Natural killer cell treated with Interleukin-12 subunit alpha and Interleukin-12 subunit beta and Interleukin-15 and Interleukin-18, amount 100 ng/mL, for 72 hours (primary cell): ENCODE data around the gene NUP93. TPM values are rescaled to one million over a fixed set of nuclear protein-coding genes. Genes with fewer than 3 reads are reported as not detected.
"Not testable (repeated sequence)": the region's sequence is repeated elsewhere in the genome, so short reads cannot be mapped to it uniquely, and the experiment has no call there.

ENCODE experiments used
- ATAC-seq, 2 donors: fragments of 150-1000 bp; cut with Tn5 transposase in 1 of 2; sonication (Bioruptor Pico), chemical (Tn5 transposase) in 1 of 2; 2 replicates each; pipeline ENCODE4 v1.10.0; 2021
- DNase-seq: peaks from one replicate; pipeline ENCODE4 v3.0.0; 2022; ENCODE audit warnings: low spot score
- H3K27ac Mint-ChIP-seq, 2 donors: 1 replicate in 1 of 2; 2 replicates in 1 of 2; pipeline ENCODE4 v1.8.0; 2022; ENCODE audit warnings: mixed read lengths in 2 of 2, mild to moderate bottlenecking in 1 of 2, moderate library complexity in 1 of 2
- H3K27me3 Mint-ChIP-seq, 2 donors: 1 replicate in 1 of 2; 2 replicates in 1 of 2; pipeline ENCODE4 v1.8.0; 2022; ENCODE audit warnings: mixed read lengths in 2 of 2
- H3K36me3 Mint-ChIP-seq: one replicate; pipeline ENCODE4 v1.8.0; 2022; ENCODE audit warnings: mixed read lengths
- H3K4me1 Mint-ChIP-seq, 2 donors: 1 replicate in 1 of 2; 2 replicates in 1 of 2; pipeline ENCODE4 v1.8.0; 2022; ENCODE audit warnings: low read depth in 2 of 2, mixed read lengths in 2 of 2, mild to moderate bottlenecking in 1 of 2
- H3K4me3 Mint-ChIP-seq: one replicate; pipeline ENCODE4 v1.8.0; 2022; ENCODE audit warnings: mixed read lengths
- H3K9me3 Mint-ChIP-seq: 2 replicates; pipeline ENCODE4 v1.8.0; 2022; ENCODE audit warnings: mixed read lengths
- total RNA-seq, 2 donors: library from RNA; stranded (reverse); gene quantifications; one replicate each; pipeline ENCODE4 v1.2.3, GENCODE V29; 2022

Gene NUP93
- total RNA-seq, 2 donors from 2014 or later: 111 to 171 TPM

- H3K27ac Mint-ChIP-seq: no peak overlapping the region
- H3K27me3 Mint-ChIP-seq: no peaks in the 10 kb centered on the region
- no peaks in the 10 kb centered on the region for H3K36me3 Mint-ChIP-seq
- ATAC-seq (no peak), DNase-seq (no peak)
- no peak overlapping the region for H3K4me3 Mint-ChIP-seq
- H3K9me3 Mint-ChIP-seq: no peaks in the 10 kb centered on the region
- no peaks in the 10 kb centered on the region for H3K4me1 Mint-ChIP-seq
Observed at GRCh38 chr16:56878282-56878854, 148.4 kb downstream of the NUP93 start.

- Mint-ChIP-seq H3K36me3 (no peaks in the 10 kb centered on the region), H3K27me3 (no peaks in the 10 kb centered on the region), H3K9me3 (no peaks in the 10 kb centered on the region), H3K4me3 (no peak overlapping the region), H3K27ac (no peak overlapping the region), H3K4me1 (no peaks in the 10 kb centered on the region)
- DNase-seq (no peak), ATAC-seq (no peak)
Observed at GRCh38 chr16:56879276-56879675, 149.3 kb downstream of the NUP93 start.

GRCh38 chr16:56880176-56880575, 150.2 kb downstream of the NUP93 start:
- H3K9me3 Mint-ChIP-seq: no peaks in the 10 kb centered on the region
- H3K4me1 Mint-ChIP-seq: no peaks in the 10 kb centered on the region
- H3K4me3 Mint-ChIP-seq: no peak overlapping the region
- DNase-seq (no peak), ATAC-seq (no peak)
- H3K36me3 Mint-ChIP-seq: no peaks in the 10 kb centered on the region
- H3K27ac Mint-ChIP-seq: no peak overlapping the region
- no peaks in the 10 kb centered on the region for H3K27me3 Mint-ChIP-seq

GRCh38 chr16:56880685-56881084, 150.8 kb downstream of the NUP93 start:
- no peak overlapping the region for H3K4me3 Mint-ChIP-seq
- H3K27me3 Mint-ChIP-seq: no peaks in the 10 kb centered on the region
- H3K4me1 Mint-ChIP-seq: no peaks in the 10 kb centered on the region
- DNase-seq (no peak), ATAC-seq (no peak)
- H3K36me3 Mint-ChIP-seq: no peaks in the 10 kb centered on the region
- no peak overlapping the region for H3K27ac Mint-ChIP-seq
- H3K9me3 Mint-ChIP-seq: no peaks in the 10 kb centered on the region

- no peak for ATAC-seq
- H3K27ac Mint-ChIP-seq: no peak overlapping the region
Observed at GRCh38 chr16:56882077-56882800, 152.3 kb downstream of the NUP93 start.

GRCh38 chr16:56883586-56883985, 153.7 kb downstream of the NUP93 start:
- ATAC-seq: peak in 1 of 2 donors; percentile 28
- no peaks in the 10 kb centered on the region for H3K27me3 Mint-ChIP-seq
- no peak overlapping the region for H3K4me3 Mint-ChIP-seq
- no peak overlapping the region for H3K27ac Mint-ChIP-seq
- no peaks in the 10 kb centered on the region for H3K9me3 Mint-ChIP-seq
- H3K4me1 Mint-ChIP-seq: no peaks in the 10 kb centered on the region
- H3K36me3 Mint-ChIP-seq: no peaks in the 10 kb centered on the region
- DNase-seq: no peak

More at GRCh38 chr16:56882077-56882800, 152.3 kb downstream of the NUP93 start:
- no peaks in the 10 kb centered on the region for H3K4me1 Mint-ChIP-seq
- DNase-seq: no peak
- H3K9me3 Mint-ChIP-seq: no peaks in the 10 kb centered on the region
- no peak overlapping the region for H3K4me3 Mint-ChIP-seq
- H3K27me3 Mint-ChIP-seq: no peaks in the 10 kb centered on the region
- no peaks in the 10 kb centered on the region for H3K36me3 Mint-ChIP-seq

GRCh38 chr16:56884026-56884582, 154.2 kb downstream of the NUP93 start:
- H3K4me1 Mint-ChIP-seq: no peaks in the 10 kb centered on the region
- H3K9me3 Mint-ChIP-seq: no peaks in the 10 kb centered on the region
- no peak for ATAC-seq
- H3K4me3 Mint-ChIP-seq: no peak overlapping the region
- H3K36me3 Mint-ChIP-seq: no peaks in the 10 kb centered on the region
- no peaks in the 10 kb centered on the region for H3K27me3 Mint-ChIP-seq
- no peak overlapping the region for H3K27ac Mint-ChIP-seq
- DNase-seq: no peak

- DNase-seq, H3K27me3 Mint-ChIP-seq, H3K4me3 Mint-ChIP-seq, H3K36me3 Mint-ChIP-seq, H3K9me3 Mint-ChIP-seq, H3K27ac Mint-ChIP-seq, H3K4me1 Mint-ChIP-seq, ATAC-seq: not testable (repeated sequence)
Observed at GRCh38 chr16:56884929-56885328, 155.0 kb downstream of the NUP93 start.

GRCh38 chr16:56885446-56886162, 155.7 kb downstream of the NUP93 start:
- Mint-ChIP-seq H3K9me3 (no peaks in the 10 kb centered on the region), H3K36me3 (no peaks in the 10 kb centered on the region), H3K4me3 (no peak overlapping the region), H3K27ac (no peak overlapping the region), H3K27me3 (no peaks in the 10 kb centered on the region), H3K4me1 (no peaks in the 10 kb centered on the region)
- ATAC-seq (no peak), DNase-seq (no peak)

- H3K27me3 Mint-ChIP-seq: no peaks in the 10 kb centered on the region
- H3K4me1 Mint-ChIP-seq: no peaks in the 10 kb centered on the region
- no peak overlapping the region for H3K27ac Mint-ChIP-seq
- H3K9me3 Mint-ChIP-seq: no peaks in the 10 kb centered on the region
- peak in 1 of 2 donors; percentile 39 for ATAC-seq
- H3K36me3 Mint-ChIP-seq: no peaks in the 10 kb centered on the region
- H3K4me3 Mint-ChIP-seq: no peak overlapping the region
- no peak for DNase-seq
Observed at GRCh38 chr16:56886296-56886695, 156.4 kb downstream of the NUP93 start.

GRCh38 chr16:56886826-56887225, 156.9 kb downstream of the NUP93 start:
- no peak overlapping the region for H3K4me3 Mint-ChIP-seq
- no peaks in the 10 kb centered on the region for H3K36me3 Mint-ChIP-seq
- H3K9me3 Mint-ChIP-seq: no peaks in the 10 kb centered on the region
- ATAC-seq: no peak
- no peaks in the 10 kb centered on the region for H3K27me3 Mint-ChIP-seq
- H3K27ac Mint-ChIP-seq: no peak overlapping the region
- H3K4me1 Mint-ChIP-seq: no peaks in the 10 kb centered on the region
- no peak for DNase-seq

- ATAC-seq (no peak), DNase-seq (no peak)
- Mint-ChIP-seq H3K4me3 (no peak overlapping the region), H3K4me1 (no peaks in the 10 kb centered on the region), H3K9me3 (no peaks in the 10 kb centered on the region), H3K36me3 (no peaks in the 10 kb centered on the region), H3K27me3 (no peaks in the 10 kb centered on the region), H3K27ac (no peak overlapping the region)
Observed at GRCh38 chr16:56888806-56889205, 158.9 kb downstream of the NUP93 start.

- DNase-seq: no peak
- no peaks in the 10 kb centered on the region for H3K9me3 Mint-ChIP-seq
- H3K27me3 Mint-ChIP-seq: no peaks in the 10 kb centered on the region
- H3K4me1 Mint-ChIP-seq: no peaks in the 10 kb centered on the region
- no peak overlapping the region for H3K4me3 Mint-ChIP-seq
- no peaks in the 10 kb centered on the region for H3K36me3 Mint-ChIP-seq
- ATAC-seq: no peak
- no peak overlapping the region for H3K27ac Mint-ChIP-seq
Observed at GRCh38 chr16:56889206-56889605, 159.3 kb downstream of the NUP93 start.

- DNase-seq: no peak
- no peaks in the 10 kb centered on the region for H3K36me3 Mint-ChIP-seq
- H3K27me3 Mint-ChIP-seq: no peaks in the 10 kb centered on the region
- H3K9me3 Mint-ChIP-seq: no peaks in the 10 kb centered on the region
- no peak overlapping the region for H3K27ac Mint-ChIP-seq
- peak in 1 of 2 donors; percentile 21 for ATAC-seq
- no peaks in the 10 kb centered on the region for H3K4me1 Mint-ChIP-seq
- H3K4me3 Mint-ChIP-seq: no peak overlapping the region
Observed at GRCh38 chr16:56891685-56892084, 161.8 kb downstream of the NUP93 start.
